Endodermal cell (in vitro differentiated cells): ENCODE data around the gene LHX3. TPM values are rescaled to one million over a fixed set of nuclear protein-coding genes. Genes with fewer than 3 reads are reported as not detected.
A peak's percentile ranks its signal among the peaks of the same experiment; 100 is the strongest.

Experiments used
- DNase-seq: peaks from one replicate; pipeline ENCODE4 v3.0.0-alpha.2; 2017
- H3K27ac ChIP-seq: 2 replicates; pipeline ENCODE4 v1.5.1; 2013; ENCODE audit warnings: mild to moderate bottlenecking, low read depth, low read length, moderate library complexity
- H3K27me3 ChIP-seq: 2 replicates; pipeline ENCODE4 v1.6.1; 2013; ENCODE audit warnings: mild to moderate bottlenecking, low read length, moderate library complexity; ENCODE audit not compliant: insufficient read depth, control insufficient read depth, poor library complexity, severe bottlenecking
- H3K36me3 ChIP-seq: 2 replicates; pipeline ENCODE4 v1.7.0; 2013; ENCODE audit warnings: mild to moderate bottlenecking, low read length, moderate library complexity; ENCODE audit not compliant: control insufficient read depth, insufficient read depth
- H3K4me1 ChIP-seq: one replicate; pipeline ENCODE4 v1.7.0; 2013; ENCODE audit warnings: low read length; ENCODE audit not compliant: control insufficient read depth, insufficient read depth
- H3K4me3 ChIP-seq: 2 replicates; pipeline ENCODE4 v1.5.1; 2013; ENCODE audit warnings: mild to moderate bottlenecking, low read length, moderate library complexity
- H3K9ac ChIP-seq: 2 replicates; pipeline ENCODE4 v1.6.1; 2013; ENCODE audit warnings: mild to moderate bottlenecking, low read length, moderate library complexity; ENCODE audit not compliant: poor library complexity, severe bottlenecking; ENCODE audit errors: extremely low read depth
- H3K9me3 ChIP-seq: 2 replicates; pipeline ENCODE4 v1.6.1; 2013; ENCODE audit warnings: mild to moderate bottlenecking, low read length, moderate library complexity; ENCODE audit not compliant: control insufficient read depth
- H3K27ac Mint-ChIP-seq: 2 replicates; pipeline ENCODE4 v1.8.0; 2020; ENCODE audit warnings: mixed read lengths
- H3K27me3 Mint-ChIP-seq: 2 replicates; pipeline ENCODE4 v1.8.0; 2021; ENCODE audit warnings: mild to moderate bottlenecking, mixed read lengths; ENCODE audit not compliant: insufficient read depth
- H3K36me3 Mint-ChIP-seq: 2 replicates; pipeline ENCODE4 v1.8.0; 2020; ENCODE audit warnings: low read depth, mixed read lengths
- H3K4me1 Mint-ChIP-seq: 2 replicates; pipeline ENCODE4 v1.8.0; 2020; ENCODE audit warnings: mixed read lengths
- H3K4me3 Mint-ChIP-seq: 2 replicates; pipeline ENCODE4 v1.8.0; 2020; ENCODE audit warnings: mild to moderate bottlenecking, moderate library complexity, mixed read lengths
- H3K9me3 Mint-ChIP-seq: 2 replicates; pipeline ENCODE4 v1.8.0; 2020; ENCODE audit warnings: mild to moderate bottlenecking, mixed read lengths
- WGBS, 2 experiments: methylation state at CpG; one replicate each; pipeline versions ENCODE4 v1.1.5 to v1.1.7; 2013; ENCODE audit warnings: missing lambda C conversion rate in 2 of 2, mixed read lengths in 1 of 2; ENCODE audit not compliant: insufficient coverage in 1 of 2, insufficient read length in 1 of 2; 5-methylcytosine and 5-hydroxymethylcytosine counted together
- total RNA-seq, 2 donors: library from RNA; stranded (reverse); fragmentation: NEBNext Ultra II Directional in 1 of 2; extraction: Animal tissue kit (Norgen Biotek cat#: 25700) in 1 of 2; gene quantifications; 2 replicates in 1 of 2; 3 replicates in 1 of 2; pipeline ENCODE4 v1.2.1, GENCODE V29; 2021
- TF ChIP-seq, protein P1 (sequence below): fragments of 200-600 bp; sonication (generic); conservative IDR thresholded peaks from 2 replicates; pipeline ENCODE4 v1.5.0; 2021; ENCODE audit warnings: antibody characterized with exemption, mild to moderate bottlenecking

The LHX3 gene
- total RNA-seq, 2 donors from 2014 or later: not detected

DNA sequence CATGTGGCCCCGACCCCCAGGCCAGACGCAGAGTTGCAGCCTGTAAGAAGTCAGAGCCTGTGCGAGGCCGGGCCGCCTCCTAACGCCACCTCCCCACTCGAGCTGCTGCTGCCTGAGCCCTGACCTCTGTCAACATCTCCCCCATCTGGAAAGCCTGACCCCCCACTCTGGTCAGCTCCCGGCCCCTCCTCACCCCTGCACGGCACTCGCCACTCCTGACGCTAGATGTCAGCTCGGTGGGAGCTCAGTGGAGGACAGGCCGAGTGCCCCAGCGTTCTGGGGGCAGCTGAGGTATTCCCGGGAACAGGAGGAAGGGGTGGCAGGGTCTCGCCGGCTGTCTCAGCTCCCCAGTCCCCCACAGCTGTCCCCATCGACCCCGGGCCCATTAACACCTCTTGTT, 19.9 kb downstream of the LHX3 start:
- no peaks in the 10 kb centered on the region for H3K9me3 ChIP-seq
- no peak for DNase-seq
- H3K27me3 ChIP-seq: no peaks in the 10 kb centered on the region
- Mint-ChIP-seq H3K9me3 (no peaks in the 10 kb centered on the region), H3K4me3 (no peak overlapping the region), H3K27me3 (no peaks in the 10 kb centered on the region), H3K27ac (peak overlapping the region; percentile 35), H3K36me3 (no peaks in the 10 kb centered on the region), H3K4me1 (no peaks in the 10 kb centered on the region)
- H3K27ac ChIP-seq: peak overlapping the region; percentile 64
- no peaks in the 10 kb centered on the region for H3K36me3 ChIP-seq
- no peak overlapping the region for H3K9ac ChIP-seq
- TF ChIP-seq, protein P1, sequence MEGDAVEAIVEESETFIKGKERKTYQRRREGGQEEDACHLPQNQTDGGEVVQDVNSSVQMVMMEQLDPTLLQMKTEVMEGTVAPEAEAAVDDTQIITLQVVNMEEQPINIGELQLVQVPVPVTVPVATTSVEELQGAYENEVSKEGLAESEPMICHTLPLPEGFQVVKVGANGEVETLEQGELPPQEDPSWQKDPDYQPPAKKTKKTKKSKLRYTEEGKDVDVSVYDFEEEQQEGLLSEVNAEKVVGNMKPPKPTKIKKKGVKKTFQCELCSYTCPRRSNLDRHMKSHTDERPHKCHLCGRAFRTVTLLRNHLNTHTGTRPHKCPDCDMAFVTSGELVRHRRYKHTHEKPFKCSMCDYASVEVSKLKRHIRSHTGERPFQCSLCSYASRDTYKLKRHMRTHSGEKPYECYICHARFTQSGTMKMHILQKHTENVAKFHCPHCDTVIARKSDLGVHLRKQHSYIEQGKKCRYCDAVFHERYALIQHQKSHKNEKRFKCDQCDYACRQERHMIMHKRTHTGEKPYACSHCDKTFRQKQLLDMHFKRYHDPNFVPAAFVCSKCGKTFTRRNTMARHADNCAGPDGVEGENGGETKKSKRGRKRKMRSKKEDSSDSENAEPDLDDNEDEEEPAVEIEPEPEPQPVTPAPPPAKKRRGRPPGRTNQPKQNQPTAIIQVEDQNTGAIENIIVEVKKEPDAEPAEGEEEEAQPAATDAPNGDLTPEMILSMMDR: no peak
- no peak overlapping the region for H3K4me3 ChIP-seq
- WGBS, 2 experiments: 87 to 89% methylated on average over 7 to 19 of the region's 19 CpGs
- no peaks in the 10 kb centered on the region for H3K4me1 ChIP-seq

DNA sequence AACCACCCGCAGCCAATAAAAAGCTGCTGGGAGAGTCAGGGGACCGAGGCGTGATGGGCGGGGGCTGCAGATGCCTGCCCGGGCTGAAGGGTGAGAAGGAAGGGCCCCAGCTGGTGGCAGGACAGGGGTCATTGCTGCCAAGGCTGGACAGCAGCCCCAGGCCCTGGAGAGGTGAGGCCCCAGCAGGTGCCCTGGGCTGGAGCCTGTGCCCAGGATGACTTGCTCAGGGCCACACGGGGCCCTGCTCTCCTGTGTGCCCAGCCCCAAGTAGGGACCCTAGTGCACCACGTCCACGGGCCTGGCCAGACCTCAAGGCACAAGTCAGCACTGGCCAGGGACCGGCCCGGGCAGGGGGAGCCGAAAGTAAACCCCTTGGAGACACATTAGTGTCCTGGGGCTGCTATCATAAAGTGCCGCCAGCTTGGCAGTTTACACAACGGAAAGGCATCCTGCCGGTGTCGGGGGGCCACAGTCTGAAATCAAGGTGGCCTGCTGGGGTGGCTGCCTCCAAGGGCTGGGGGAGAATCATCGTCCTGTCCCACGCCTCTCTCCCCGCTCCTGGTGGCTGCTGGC, 22.0 kb downstream of the LHX3 start:
- no peak overlapping the region for H3K4me3 ChIP-seq
- TF ChIP-seq, protein P1: no peak
- no peak for DNase-seq
- Mint-ChIP-seq H3K27ac (no peak overlapping the region), H3K4me1 (peaks cover 13% of the 10 kb centered on the region), H3K9me3 (no peaks in the 10 kb centered on the region), H3K4me3 (no peak overlapping the region), H3K27me3 (no peaks in the 10 kb centered on the region), H3K36me3 (no peaks in the 10 kb centered on the region)
- H3K27me3 ChIP-seq: no peaks in the 10 kb centered on the region
- no peaks in the 10 kb centered on the region for H3K9me3 ChIP-seq
- H3K9ac ChIP-seq: no peak overlapping the region
- peaks cover 12% of the 10 kb centered on the region for H3K4me1 ChIP-seq
- 89% methylated on average over 13 to 18 of the region's 18 CpGs for WGBS, 2 experiments
- H3K27ac ChIP-seq: no peak overlapping the region
- H3K36me3 ChIP-seq: no peaks in the 10 kb centered on the region

DNA sequence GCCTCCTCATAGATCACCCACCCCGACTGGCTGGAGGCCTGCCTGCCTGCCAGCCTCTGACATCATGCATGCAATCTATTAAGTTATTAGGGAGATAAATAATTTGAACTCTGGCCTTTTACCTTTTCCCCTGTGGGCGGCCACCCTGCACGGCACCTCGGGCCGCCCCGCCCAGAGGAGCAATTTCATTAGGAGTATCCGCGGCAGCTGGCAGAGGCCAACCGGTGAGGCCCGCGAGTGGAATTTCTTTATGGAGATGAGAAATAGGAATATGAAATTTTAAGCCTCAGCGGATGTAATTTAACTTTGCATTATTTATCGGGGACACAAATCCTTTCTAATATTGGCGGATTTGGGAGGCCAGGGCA, 22.5 kb downstream of the LHX3 start:
- no peaks in the 10 kb centered on the region for H3K9me3 Mint-ChIP-seq
- DNase-seq: no peak
- H3K4me1 ChIP-seq: peaks cover 12% of the 10 kb centered on the region
- no peaks in the 10 kb centered on the region for H3K27me3 ChIP-seq
- H3K9ac ChIP-seq: no peak overlapping the region
- peaks cover 13% of the 10 kb centered on the region for H3K4me1 Mint-ChIP-seq
- H3K36me3 Mint-ChIP-seq: no peaks in the 10 kb centered on the region
- H3K27me3 Mint-ChIP-seq: no peaks in the 10 kb centered on the region
- no peaks in the 10 kb centered on the region for H3K36me3 ChIP-seq
- H3K9me3 ChIP-seq: no peaks in the 10 kb centered on the region
- no peak overlapping the region for H3K4me3 Mint-ChIP-seq
- TF ChIP-seq, protein P1: no peak
- 94 to 98% methylated on average over 12 to 14 of the region's 14 CpGs for WGBS, 2 experiments
- H3K27ac Mint-ChIP-seq: no peak overlapping the region
- no peak overlapping the region for H3K4me3 ChIP-seq
- no peak overlapping the region for H3K27ac ChIP-seq
